CD4-positive, alpha-beta memory T cell (primary cell): Measurements from ENCODE around the gene AP2A2. TPM values are rescaled to one million over a fixed set of nuclear protein-coding genes. Genes with fewer than 3 reads are reported as not detected.
A peak's percentile ranks its signal among the peaks of the same experiment; 100 is the strongest.

Experiments used
- CTCF ChIA-PET: fragments of 350-600 bp; sonication (Branson Sonifier 250); formaldehyde crosslinking; loops from one replicate; lab custom pipeline; 2021; ENCODE audit warnings: inconsistent platforms; ENCODE audit not compliant: partially characterized antibody; lab: Charles Lee
- POLR2A ChIA-PET: fragments of 350-600 bp; sonication (Branson Sonifier 250); formaldehyde crosslinking; loops from one replicate; lab custom pipeline; 2021; ENCODE audit not compliant: partially characterized antibody; lab: Charles Lee
- DNase-seq, 5 donors: peaks; one replicate each; pipeline versions ENCODE4 v3.0.0 to v3.0.0-alpha.2; 2020 to 2022; ENCODE audit warnings: mixed read lengths in 1 of 5
- H3K27ac ChIP-seq: one replicate; pipeline ENCODE4 v1.7.0; 2013; ENCODE audit warnings: low read depth, low read length
- H3K27me3 ChIP-seq: 2 replicates; pipeline ENCODE4 v1.7.0; 2013; ENCODE audit warnings: mild to moderate bottlenecking, low read length, moderate library complexity; ENCODE audit not compliant: insufficient read depth
- H3K36me3 ChIP-seq: 2 replicates; pipeline ENCODE4 v1.7.0; 2013; ENCODE audit warnings: mild to moderate bottlenecking, low read length, moderate library complexity; ENCODE audit not compliant: insufficient read depth
- H3K4me1 ChIP-seq: 2 replicates; pipeline ENCODE4 v1.7.0; 2013; ENCODE audit warnings: mild to moderate bottlenecking, low read length, moderate library complexity; ENCODE audit not compliant: insufficient read depth
- H3K4me3 ChIP-seq, 2 donors: one replicate each; pipeline ENCODE4 v1.7.0; 2013; ENCODE audit warnings: low read length in 2 of 2, mild to moderate bottlenecking in 1 of 2
- H3K9me3 ChIP-seq, 2 donors: one replicate each; pipeline ENCODE4 v1.7.0; 2013; ENCODE audit warnings: low read length in 2 of 2, control low read depth in 1 of 2; ENCODE audit not compliant: control insufficient read depth in 1 of 2
- H3K27ac Mint-ChIP-seq, 7 donors: one replicate each; pipeline ENCODE4 v1.8.0; 2020 to 2021; ENCODE audit warnings: mixed read lengths in 7 of 7, mild to moderate bottlenecking in 6 of 7, inconsistent platforms in 3 of 7, moderate library complexity in 3 of 7
- H3K27me3 Mint-ChIP-seq, 2 donors: one replicate each; pipeline ENCODE4 v1.8.0; 2020 to 2021; ENCODE audit warnings: mixed read lengths in 2 of 2
- H3K36me3 Mint-ChIP-seq, 2 donors: one replicate each; pipeline ENCODE4 v1.8.0; 2020 to 2021; ENCODE audit warnings: mixed read lengths in 2 of 2, inconsistent platforms in 1 of 2, mild to moderate bottlenecking in 1 of 2
- H3K4me1 Mint-ChIP-seq, 4 donors: one replicate each; pipeline ENCODE4 v1.8.0; 2020 to 2021; ENCODE audit warnings: mixed read lengths in 4 of 4, mild to moderate bottlenecking in 1 of 4
- H3K4me3 Mint-ChIP-seq, 8 donors: one replicate each; pipeline ENCODE4 v1.8.0; 2020 to 2021; ENCODE audit warnings: mixed read lengths in 8 of 8, mild to moderate bottlenecking in 7 of 8, moderate library complexity in 6 of 8, inconsistent platforms in 3 of 8
- H3K9me3 Mint-ChIP-seq, 8 donors: one replicate each; pipeline ENCODE4 v1.8.0; 2020 to 2021; ENCODE audit warnings: mixed read lengths in 8 of 8, mild to moderate bottlenecking in 5 of 8, inconsistent platforms in 3 of 8, moderate library complexity in 1 of 8
- intact Hi-C: fragments of 100-400 bp; cut with micrococcal nuclease; formaldehyde crosslinking; loops from one replicate; pipeline ENCODE4 v1.15.1; 2023
- polyA plus RNA-seq, 2 donors: library from polyadenylated mRNA; unstranded; fragments of 300-500 nt; fragmentation: Illumina TruSeq; gene quantifications; one replicate each; pipeline ENCODE4 v1.2.3, GENCODE V29; 2021
- total RNA-seq, 2 experiments: library from RNA; stranded (reverse); gene quantifications; one replicate each; pipeline ENCODE4 v1.2.3, GENCODE V29; 2021

AP2A2 gene
- total and polyA plus RNA-seq, 4 experiments from 2014 or later = 5.1 to 87.4 (median 47.9) TPM

DNA sequence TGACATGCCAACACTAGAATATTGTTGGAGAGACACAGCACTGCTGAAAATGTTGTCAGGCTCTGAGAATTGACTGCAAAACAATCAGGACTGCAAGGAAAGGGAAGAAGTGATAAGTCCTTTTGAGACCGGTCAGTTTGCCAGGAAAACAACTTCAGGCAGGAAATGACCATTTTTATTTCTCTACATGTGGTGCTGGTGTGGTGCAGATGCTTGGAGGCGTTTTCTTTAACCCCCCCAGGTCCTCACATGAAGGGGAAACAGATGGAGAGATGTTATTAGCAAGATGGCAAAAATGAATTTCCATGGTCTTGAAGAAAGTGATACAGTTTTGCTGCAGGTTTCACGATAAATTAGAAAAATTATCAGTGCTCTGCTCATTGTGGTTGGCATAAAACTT is 5.7 kb downstream of the AP2A2 start:
- no peaks in the 10 kb centered on the region for H3K27me3 Mint-ChIP-seq
- Histone ChIP-seq H3K9me3 (no peaks in the 10 kb centered on the region), H3K27me3 (no peaks in the 10 kb centered on the region), H3K36me3 (no peaks in the 10 kb centered on the region), H3K27ac (no peak overlapping the region), H3K4me3 (no peak overlapping the region), H3K4me1 (peaks cover 67% of the 10 kb centered on the region)
- H3K4me1 Mint-ChIP-seq = peaks cover 38 to 66% (median 55%) of the 10 kb centered on the region in 4 donors
- H3K9me3 Mint-ChIP-seq = no peaks in the 10 kb centered on the region
- intact Hi-C loops = no loop called here
- ChIA-PET CTCF (no interaction called here), POLR2A (no interaction called here)
- peak overlapping the region in 2 of 7 donors; percentile 7 to 74 for H3K27ac Mint-ChIP-seq
- peak overlapping the region in 3 of 8 donors; percentile 11 to 33 (median 26) for H3K4me3 Mint-ChIP-seq
- no peak for DNase-seq
- H3K36me3 Mint-ChIP-seq = peaks cover 5 to 17% of the 10 kb centered on the region in 2 donors

DNA sequence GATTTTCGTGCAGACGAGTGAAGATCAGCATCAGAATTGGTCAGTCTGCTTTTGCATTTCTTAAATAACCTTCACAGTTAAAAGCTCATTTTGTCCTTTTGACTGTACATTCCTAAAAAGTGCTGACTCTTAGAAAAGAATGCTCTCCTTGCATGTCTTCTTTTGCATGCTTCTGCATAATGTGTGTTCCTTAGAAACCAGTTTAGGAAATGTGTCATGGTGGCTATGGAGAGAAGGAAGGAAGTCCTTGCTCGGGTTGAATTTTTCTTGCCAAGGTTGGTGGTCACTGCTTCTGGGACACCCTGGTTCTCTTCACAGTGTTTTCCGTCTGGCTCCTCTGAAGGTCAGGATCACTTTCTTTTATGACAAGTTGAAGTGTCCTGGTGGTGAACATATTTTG is 6.8 kb downstream of the AP2A2 start:
- no peak for DNase-seq
- intact Hi-C loops = no loop called here
- no peaks in the 10 kb centered on the region for H3K9me3 ChIP-seq
- no peaks in the 10 kb centered on the region for H3K9me3 Mint-ChIP-seq
- H3K4me3 ChIP-seq = no peak overlapping the region
- H3K27ac ChIP-seq = no peak overlapping the region
- peaks cover 36 to 65% (median 54%) of the 10 kb centered on the region in 4 donors for H3K4me1 Mint-ChIP-seq
- H3K27me3 Mint-ChIP-seq = no peaks in the 10 kb centered on the region
- H3K4me1 ChIP-seq = peaks cover 61% of the 10 kb centered on the region
- H3K36me3 ChIP-seq = no peaks in the 10 kb centered on the region
- H3K36me3 Mint-ChIP-seq = peaks cover 5 to 16% of the 10 kb centered on the region in 2 donors
- ChIA-PET POLR2A (no interaction called here), CTCF (no interaction called here)
- H3K27me3 ChIP-seq = no peaks in the 10 kb centered on the region
- peak overlapping the region in 1 of 8 donors; percentile 5 for H3K4me3 Mint-ChIP-seq
- H3K27ac Mint-ChIP-seq = peak overlapping the region in 1 of 7 donors; percentile 20

DNA sequence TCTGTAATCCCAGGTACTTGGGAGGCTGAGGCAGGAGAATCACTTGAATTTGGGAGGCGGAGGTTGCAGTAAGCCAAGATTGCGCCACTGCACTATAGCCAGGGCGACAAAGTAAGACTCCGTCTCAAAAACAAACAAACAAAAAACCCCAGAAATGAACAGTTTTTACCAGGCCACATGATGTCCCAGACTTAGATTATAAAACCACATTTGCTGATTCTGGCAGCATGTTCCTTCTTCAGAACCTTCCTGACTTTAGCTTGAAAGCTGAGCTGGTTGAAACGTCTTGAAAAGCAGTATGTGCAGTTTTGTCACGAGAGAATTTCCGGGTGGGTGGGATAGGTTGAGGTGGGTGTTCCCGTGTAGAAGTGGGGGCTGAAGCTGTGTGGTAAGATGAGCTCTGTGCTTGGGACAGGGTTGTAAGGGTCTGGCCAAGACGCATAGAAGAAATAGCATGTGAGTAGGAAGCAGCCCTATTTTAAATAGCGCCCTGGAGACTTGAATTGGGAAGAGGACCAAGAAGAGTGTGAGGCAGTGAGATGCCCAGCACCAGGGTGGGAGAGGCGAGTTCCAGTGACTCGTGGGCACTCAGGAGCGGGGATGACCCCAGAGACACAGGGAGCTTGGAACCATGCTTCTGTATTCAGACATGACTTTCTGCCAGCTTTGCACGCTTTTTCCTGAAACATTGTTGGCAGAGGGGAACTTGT is 7.6 kb downstream of the AP2A2 start:
- Mint-ChIP-seq H3K4me3 (peak overlapping the region in 1 of 8 donors; percentile 29), H3K9me3 (no peaks in the 10 kb centered on the region), H3K27me3 (no peaks in the 10 kb centered on the region), H3K36me3 (peaks cover 5 to 16% of the 10 kb centered on the region in 2 donors), H3K27ac (peak overlapping the region in 5 of 7 donors; percentile 20 to 78 (median 36)), H3K4me1 (peaks cover 27 to 65% (median 54%) of the 10 kb centered on the region in 4 donors)
- CTCF ChIA-PET = interaction anchor here (1.9 kb wide), 1 partner anchor 9 kb away, joined by 4 read pairs; no protein-coding TSS in a partner anchor
- H3K9me3 ChIP-seq = no peaks in the 10 kb centered on the region
- no peaks in the 10 kb centered on the region for H3K36me3 ChIP-seq
- intact Hi-C loops = no loop called here
- H3K4me1 ChIP-seq = peaks cover 60% of the 10 kb centered on the region
- no peaks in the 10 kb centered on the region for H3K27me3 ChIP-seq
- no peak for DNase-seq
- no peak overlapping the region for H3K27ac ChIP-seq
- POLR2A ChIA-PET = interaction anchor here (0.9 kb wide), 1 partner anchor 13 kb away, joined by 3 read pairs; no protein-coding TSS in a partner anchor
- no peak overlapping the region for H3K4me3 ChIP-seq

DNA sequence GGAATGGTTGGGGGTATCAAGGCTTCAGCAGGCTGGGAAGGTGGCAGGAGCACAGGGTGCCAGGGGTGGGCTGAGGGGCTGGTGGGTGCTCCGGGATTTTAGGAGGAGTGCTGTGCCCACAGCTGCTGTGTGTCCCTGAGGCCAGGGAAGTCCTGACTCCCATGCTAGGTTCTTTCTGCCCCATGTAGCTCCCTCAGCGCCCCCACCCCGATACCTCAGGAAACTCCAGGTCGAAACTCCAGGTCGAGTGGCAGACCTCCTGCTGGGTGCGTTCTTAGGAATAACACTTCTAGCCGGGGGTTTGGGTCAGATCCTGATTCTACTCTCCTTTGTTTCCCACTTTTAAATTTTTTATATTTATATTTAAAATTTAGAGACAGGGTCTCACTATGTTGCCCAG is 8.3 kb downstream of the AP2A2 start:
- peaks cover 5 to 14% of the 10 kb centered on the region in 2 donors for H3K36me3 Mint-ChIP-seq
- CTCF ChIA-PET = interaction anchor here (1.9 kb wide), 1 partner anchor 9 kb away, joined by 4 read pairs; no protein-coding TSS in a partner anchor
- Histone ChIP-seq H3K4me1 (peaks cover 54% of the 10 kb centered on the region), H3K27me3 (no peaks in the 10 kb centered on the region), H3K4me3 (no peak overlapping the region), H3K9me3 (no peaks in the 10 kb centered on the region), H3K36me3 (no peaks in the 10 kb centered on the region), H3K27ac (no peak overlapping the region)
- no peak overlapping the region for H3K4me3 Mint-ChIP-seq
- H3K9me3 Mint-ChIP-seq = no peaks in the 10 kb centered on the region
- intact Hi-C loops = no loop called here
- no peak for DNase-seq
- H3K4me1 Mint-ChIP-seq = peaks cover 22 to 63% (median 49%) of the 10 kb centered on the region in 4 donors
- POLR2A ChIA-PET = interaction anchor here (0.9 kb wide), 1 partner anchor 13 kb away, joined by 3 read pairs; no protein-coding TSS in a partner anchor
- no peaks in the 10 kb centered on the region for H3K27me3 Mint-ChIP-seq
- H3K27ac Mint-ChIP-seq = no peak overlapping the region

DNA sequence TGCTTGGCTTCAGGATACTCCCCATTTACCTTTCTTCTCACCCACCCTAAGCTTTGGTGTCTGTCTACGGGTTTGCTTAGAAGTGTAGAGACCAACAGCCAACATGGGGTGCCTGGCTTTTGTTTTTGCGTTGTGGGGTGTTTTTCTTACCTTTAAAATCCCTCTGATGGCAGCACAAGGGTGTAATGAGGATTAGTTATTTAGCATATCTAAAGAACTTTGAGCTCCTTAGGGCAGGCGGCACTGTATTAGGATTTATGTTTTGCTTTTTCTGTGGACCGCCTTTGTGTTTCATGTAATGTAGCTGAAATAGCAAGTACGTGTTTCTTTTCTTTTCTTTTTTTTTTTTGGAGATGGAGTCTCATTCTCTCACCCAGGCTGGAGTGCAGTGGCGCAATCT is 8.9 kb downstream of the AP2A2 start:
- POLR2A ChIA-PET = no interaction called here
- H3K36me3 Mint-ChIP-seq = peaks cover 5 to 14% of the 10 kb centered on the region in 2 donors
- Histone ChIP-seq H3K27me3 (no peaks in the 10 kb centered on the region), H3K4me1 (peaks cover 48% of the 10 kb centered on the region), H3K4me3 (no peak overlapping the region), H3K9me3 (no peaks in the 10 kb centered on the region), H3K27ac (no peak overlapping the region), H3K36me3 (no peaks in the 10 kb centered on the region)
- CTCF ChIA-PET = interaction anchor here (1.9 kb wide), 1 partner anchor 10 kb away, joined by 4 read pairs; no protein-coding TSS in a partner anchor
- DNase-seq = no peak
- no peaks in the 10 kb centered on the region for H3K9me3 Mint-ChIP-seq
- peaks cover 22 to 59% (median 47%) of the 10 kb centered on the region in 4 donors for H3K4me1 Mint-ChIP-seq
- H3K27ac Mint-ChIP-seq = peak overlapping the region in 3 of 7 donors; percentile 24 to 36 (median 27)
- no peaks in the 10 kb centered on the region for H3K27me3 Mint-ChIP-seq
- intact Hi-C loops = no loop called here
- H3K4me3 Mint-ChIP-seq = no peak overlapping the region

DNA sequence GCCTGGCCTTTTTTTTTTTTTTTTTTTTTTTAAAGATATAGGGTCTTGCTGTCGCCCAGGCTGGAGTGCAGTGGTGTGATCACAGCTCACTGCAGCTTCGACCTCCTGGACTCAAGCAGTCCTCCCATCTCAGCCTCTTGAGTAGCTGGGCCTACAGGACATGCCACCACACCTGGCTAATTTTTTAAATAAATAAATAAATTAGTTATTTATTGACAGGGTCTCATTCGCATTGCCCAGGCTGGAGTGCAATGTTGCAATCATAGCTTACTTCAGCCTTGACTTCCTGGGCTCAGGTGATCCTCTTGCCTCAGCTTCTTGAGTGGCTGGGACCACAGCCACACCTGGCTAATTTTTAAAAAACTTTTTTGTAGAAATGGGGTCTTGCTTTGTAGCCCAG is 10.5 kb downstream of the AP2A2 start:
- no peaks in the 10 kb centered on the region for H3K9me3 ChIP-seq
- no peak for DNase-seq
- H3K27me3 ChIP-seq = no peaks in the 10 kb centered on the region
- Mint-ChIP-seq H3K4me3 (peak overlapping the region in 2 of 8 donors; percentile 33 to 36), H3K27ac (peak overlapping the region in 1 of 7 donors; percentile 12), H3K4me1 (peaks cover 31 to 67% (median 54%) of the 10 kb centered on the region in 4 donors), H3K9me3 (no peaks in the 10 kb centered on the region), H3K36me3 (peaks cover 6 to 13% of the 10 kb centered on the region in 2 donors), H3K27me3 (no peaks in the 10 kb centered on the region)
- no peak overlapping the region for H3K4me3 ChIP-seq
- intact Hi-C loops = no loop called here
- H3K36me3 ChIP-seq = no peaks in the 10 kb centered on the region
- H3K27ac ChIP-seq = no peak overlapping the region
- CTCF ChIA-PET = no interaction called here
- H3K4me1 ChIP-seq = peaks cover 42% of the 10 kb centered on the region
- POLR2A ChIA-PET = no interaction called here

DNA sequence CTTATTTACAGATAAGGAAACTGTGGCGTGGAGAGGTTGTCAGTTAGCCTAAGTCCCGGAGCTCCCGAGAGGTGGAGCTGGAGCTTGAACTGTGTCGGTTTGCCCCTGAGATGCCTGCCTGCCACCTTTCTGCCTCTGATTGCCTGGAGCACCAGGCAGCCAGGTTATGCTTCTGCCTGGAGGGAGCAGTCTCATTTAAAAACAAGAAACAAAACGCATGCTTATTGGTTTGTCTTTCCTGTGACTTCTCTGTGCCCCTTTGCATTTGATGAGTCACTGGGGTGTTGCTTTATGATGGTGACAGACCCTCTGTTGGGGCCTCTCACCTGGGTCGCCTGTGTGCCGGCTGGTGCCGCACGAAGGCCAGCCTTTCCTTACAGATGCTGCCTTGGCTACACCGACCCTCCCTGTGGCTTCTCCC is 12.2 kb downstream of the AP2A2 start:
- peak overlapping the region in 3 of 7 donors; percentile 17 to 68 (median 31) for H3K27ac Mint-ChIP-seq
- intact Hi-C loops = no loop called here
- POLR2A ChIA-PET = no interaction called here
- DNase-seq = no peak
- no peaks in the 10 kb centered on the region for H3K27me3 Mint-ChIP-seq
- no peaks in the 10 kb centered on the region for H3K9me3 ChIP-seq
- H3K4me3 Mint-ChIP-seq = peak overlapping the region in 1 of 8 donors; percentile 46
- H3K27me3 ChIP-seq = no peaks in the 10 kb centered on the region
- H3K4me1 Mint-ChIP-seq = peaks cover 31 to 66% (median 51%) of the 10 kb centered on the region in 4 donors
- CTCF ChIA-PET = no interaction called here
- no peaks in the 10 kb centered on the region for H3K36me3 ChIP-seq
- no peak overlapping the region for H3K27ac ChIP-seq
- peaks cover 31% of the 10 kb centered on the region for H3K4me1 ChIP-seq
- H3K4me3 ChIP-seq = no peak overlapping the region
- H3K36me3 Mint-ChIP-seq = peaks cover 11 to 19% of the 10 kb centered on the region in 2 donors
- H3K9me3 Mint-ChIP-seq = no peaks in the 10 kb centered on the region
